ENCODE data around the gene FOXP3. TPM values are rescaled to one million over a fixed set of nuclear protein-coding genes. Genes with fewer than 3 reads are reported as not detected.

The FOXP3 gene
- total RNA-seq, 2 donors from 2014 or later: 0.21 to 0.30 TPM

GRCh38 chrX:49209434-49210251 is 54.9 kb downstream of the FOXP3 start:
- Histone ChIP-seq H3K4me3 (no peak overlapping the region), H3K27me3 (no peaks in the 10 kb centered on the region), H3K4me1 (no peaks in the 10 kb centered on the region), H3K9ac (ENCODE audit: low read depth in 2 of 2, low read length in 2 of 2) (no peak overlapping the region), H3K27ac (no peak overlapping the region), H3K9me3 (no peaks in the 10 kb centered on the region), H3K36me3 (no peaks in the 10 kb centered on the region)
- intact Hi-C loops (cut with DNase I): no loop called here
- no peak for DNase-seq
- TF ChIP-seq, protein P1, sequence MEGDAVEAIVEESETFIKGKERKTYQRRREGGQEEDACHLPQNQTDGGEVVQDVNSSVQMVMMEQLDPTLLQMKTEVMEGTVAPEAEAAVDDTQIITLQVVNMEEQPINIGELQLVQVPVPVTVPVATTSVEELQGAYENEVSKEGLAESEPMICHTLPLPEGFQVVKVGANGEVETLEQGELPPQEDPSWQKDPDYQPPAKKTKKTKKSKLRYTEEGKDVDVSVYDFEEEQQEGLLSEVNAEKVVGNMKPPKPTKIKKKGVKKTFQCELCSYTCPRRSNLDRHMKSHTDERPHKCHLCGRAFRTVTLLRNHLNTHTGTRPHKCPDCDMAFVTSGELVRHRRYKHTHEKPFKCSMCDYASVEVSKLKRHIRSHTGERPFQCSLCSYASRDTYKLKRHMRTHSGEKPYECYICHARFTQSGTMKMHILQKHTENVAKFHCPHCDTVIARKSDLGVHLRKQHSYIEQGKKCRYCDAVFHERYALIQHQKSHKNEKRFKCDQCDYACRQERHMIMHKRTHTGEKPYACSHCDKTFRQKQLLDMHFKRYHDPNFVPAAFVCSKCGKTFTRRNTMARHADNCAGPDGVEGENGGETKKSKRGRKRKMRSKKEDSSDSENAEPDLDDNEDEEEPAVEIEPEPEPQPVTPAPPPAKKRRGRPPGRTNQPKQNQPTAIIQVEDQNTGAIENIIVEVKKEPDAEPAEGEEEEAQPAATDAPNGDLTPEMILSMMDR (IDR thresholded peaks at IDR 0.05): no peak

- H3K36me3 ChIP-seq: no peaks in the 10 kb centered on the region
- H3K4me1 ChIP-seq: no peaks in the 10 kb centered on the region
- TF ChIP-seq, protein P1 (IDR thresholded peaks at IDR 0.05): no peak
- no peak overlapping the region for H3K27ac ChIP-seq
- no peak for DNase-seq
- no peak overlapping the region for H3K4me3 ChIP-seq
- no peaks in the 10 kb centered on the region for H3K9me3 ChIP-seq
- intact Hi-C loops (cut with DNase I): no loop called here
- H3K9ac ChIP-seq (ENCODE audit: low read depth in 2 of 2, low read length in 2 of 2): no peak overlapping the region
- H3K27me3 ChIP-seq: no peaks in the 10 kb centered on the region
Observed at GRCh38 chrX:49208399-49208798, 56.1 kb downstream of the FOXP3 start.

GRCh38 chrX:49206543-49206942 is 58.0 kb downstream of the FOXP3 start:
- Histone ChIP-seq H3K4me1 (no peaks in the 10 kb centered on the region), H3K27ac (no peak overlapping the region), H3K4me3 (no peak overlapping the region), H3K36me3 (no peaks in the 10 kb centered on the region), H3K9ac (ENCODE audit: low read depth in 2 of 2, low read length in 2 of 2) (no peak overlapping the region), H3K9me3 (no peaks in the 10 kb centered on the region), H3K27me3 (no peaks in the 10 kb centered on the region)
- DNase-seq: no peak
- intact Hi-C loops (cut with DNase I): no loop called here
- TF ChIP-seq, protein P1 (IDR thresholded peaks at IDR 0.05): no peak

- DNase-seq: no peak
- Histone ChIP-seq H3K36me3 (no peaks in the 10 kb centered on the region), H3K9ac (ENCODE audit: low read depth in 2 of 2, low read length in 2 of 2) (no peak overlapping the region), H3K27me3 (no peaks in the 10 kb centered on the region), H3K4me1 (no peaks in the 10 kb centered on the region), H3K27ac (no peak overlapping the region), H3K9me3 (no peaks in the 10 kb centered on the region), H3K4me3 (no peak overlapping the region)
- TF ChIP-seq, protein P1 (IDR thresholded peaks at IDR 0.05): no peak
- intact Hi-C loops (cut with DNase I): no loop called here
Observed at GRCh38 chrX:49205443-49205842, 59.1 kb downstream of the FOXP3 start.

GRCh38 chrX:49204709-49205108 is 59.8 kb downstream of the FOXP3 start:
- Histone ChIP-seq H3K9ac (ENCODE audit: low read depth in 2 of 2, low read length in 2 of 2) (no peak overlapping the region), H3K4me1 (no peaks in the 10 kb centered on the region), H3K4me3 (no peak overlapping the region), H3K27ac (no peak overlapping the region), H3K36me3 (no peaks in the 10 kb centered on the region), H3K27me3 (no peaks in the 10 kb centered on the region), H3K9me3 (no peaks in the 10 kb centered on the region)
- no peak for DNase-seq
- TF ChIP-seq, protein P1 (IDR thresholded peaks at IDR 0.05): no peak
- intact Hi-C loops (cut with DNase I): no loop called here
